ENCODE data around the gene USF3.

Gene USF3

DNA sequence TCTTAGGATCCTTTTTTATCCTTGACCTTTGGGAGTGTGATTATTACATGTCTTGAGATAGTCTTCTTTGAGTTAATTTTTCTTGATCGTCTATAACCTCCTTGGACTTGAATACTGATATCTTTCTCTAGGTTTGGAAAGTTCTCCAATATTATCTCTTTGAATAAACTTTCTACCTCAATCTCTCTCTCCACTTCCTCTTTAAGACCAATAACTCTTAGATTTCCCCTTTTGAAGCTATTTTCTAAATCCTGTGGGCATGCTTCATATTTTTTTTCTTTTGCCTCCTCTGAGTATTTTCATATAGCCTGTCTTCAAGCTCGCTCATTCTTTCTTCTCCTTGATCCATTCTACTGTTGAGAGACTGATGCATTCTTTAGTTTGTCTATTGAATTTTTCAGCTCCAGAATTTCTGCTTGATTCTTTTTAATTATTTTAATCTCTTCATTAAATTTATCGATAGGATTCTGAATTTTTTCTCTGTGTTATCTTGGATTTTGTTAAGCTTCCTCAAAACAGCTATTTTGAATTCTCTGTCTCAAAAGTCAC lies 12.1 kb downstream of the USF3 start:
- DNase-seq (ENCODE audit: low read depth): no peak
- TF ChIP-seq, protein P1, sequence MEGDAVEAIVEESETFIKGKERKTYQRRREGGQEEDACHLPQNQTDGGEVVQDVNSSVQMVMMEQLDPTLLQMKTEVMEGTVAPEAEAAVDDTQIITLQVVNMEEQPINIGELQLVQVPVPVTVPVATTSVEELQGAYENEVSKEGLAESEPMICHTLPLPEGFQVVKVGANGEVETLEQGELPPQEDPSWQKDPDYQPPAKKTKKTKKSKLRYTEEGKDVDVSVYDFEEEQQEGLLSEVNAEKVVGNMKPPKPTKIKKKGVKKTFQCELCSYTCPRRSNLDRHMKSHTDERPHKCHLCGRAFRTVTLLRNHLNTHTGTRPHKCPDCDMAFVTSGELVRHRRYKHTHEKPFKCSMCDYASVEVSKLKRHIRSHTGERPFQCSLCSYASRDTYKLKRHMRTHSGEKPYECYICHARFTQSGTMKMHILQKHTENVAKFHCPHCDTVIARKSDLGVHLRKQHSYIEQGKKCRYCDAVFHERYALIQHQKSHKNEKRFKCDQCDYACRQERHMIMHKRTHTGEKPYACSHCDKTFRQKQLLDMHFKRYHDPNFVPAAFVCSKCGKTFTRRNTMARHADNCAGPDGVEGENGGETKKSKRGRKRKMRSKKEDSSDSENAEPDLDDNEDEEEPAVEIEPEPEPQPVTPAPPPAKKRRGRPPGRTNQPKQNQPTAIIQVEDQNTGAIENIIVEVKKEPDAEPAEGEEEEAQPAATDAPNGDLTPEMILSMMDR (conservative IDR thresholded peaks at IDR 0.05; ENCODE audit: control insufficient read depth, insufficient read depth, low read depth, low read length): no peak
- no peak overlapping the region for H3K4me3 ChIP-seq (ENCODE audit: control insufficient read depth, low read depth, low read length)

DNA sequence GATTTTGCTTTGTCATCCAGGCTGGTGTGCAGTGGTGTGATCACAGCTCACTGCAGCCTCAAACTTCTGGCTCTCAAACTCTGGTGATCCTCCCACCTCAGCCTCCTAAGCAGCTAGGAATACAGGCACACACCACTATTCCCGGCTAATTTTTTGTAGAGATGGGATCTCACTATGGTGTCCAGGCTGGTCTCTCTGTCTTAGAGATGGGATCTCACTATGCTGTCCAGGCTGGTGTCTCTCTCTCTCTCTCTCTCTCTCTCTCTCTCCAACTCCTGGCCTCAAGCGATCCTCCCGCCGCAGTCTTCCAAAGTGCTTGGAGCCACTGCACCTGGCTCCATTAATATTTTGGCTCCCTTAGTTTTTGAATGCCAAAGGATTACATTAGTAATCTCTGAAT lies 17.7 kb downstream of the USF3 start:
- TF ChIP-seq, protein P1 (conservative IDR thresholded peaks at IDR 0.05; ENCODE audit: control insufficient read depth, insufficient read depth, low read depth, low read length): no peak
- H3K4me3 ChIP-seq (ENCODE audit: control insufficient read depth, low read depth, low read length): no peak overlapping the region
- no peak for DNase-seq (ENCODE audit: low read depth)

DNA sequence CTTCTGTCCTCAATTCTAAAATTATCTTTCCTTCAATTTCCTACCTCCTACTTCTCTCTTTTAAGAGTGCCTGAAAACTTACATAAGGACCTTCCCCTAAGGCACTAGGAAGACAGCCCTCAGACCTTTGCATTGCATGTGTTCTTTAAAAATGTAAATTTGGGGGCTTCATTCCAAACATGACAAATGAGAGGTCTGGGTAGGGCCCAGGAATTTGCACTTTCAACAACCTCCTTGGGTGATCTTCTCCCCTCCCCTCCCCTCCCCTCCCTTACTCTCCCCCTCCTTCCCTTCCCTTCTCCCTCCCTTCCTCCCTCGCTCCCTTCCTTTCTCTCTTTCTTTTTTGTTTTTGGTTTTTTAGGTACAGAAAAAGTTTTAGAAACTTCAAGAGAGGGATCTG lies 18.7 kb downstream of the USF3 start:
- TF ChIP-seq, protein P1 (conservative IDR thresholded peaks at IDR 0.05; ENCODE audit: control insufficient read depth, insufficient read depth, low read depth, low read length): no peak
- DNase-seq (ENCODE audit: low read depth): no peak

DNA sequence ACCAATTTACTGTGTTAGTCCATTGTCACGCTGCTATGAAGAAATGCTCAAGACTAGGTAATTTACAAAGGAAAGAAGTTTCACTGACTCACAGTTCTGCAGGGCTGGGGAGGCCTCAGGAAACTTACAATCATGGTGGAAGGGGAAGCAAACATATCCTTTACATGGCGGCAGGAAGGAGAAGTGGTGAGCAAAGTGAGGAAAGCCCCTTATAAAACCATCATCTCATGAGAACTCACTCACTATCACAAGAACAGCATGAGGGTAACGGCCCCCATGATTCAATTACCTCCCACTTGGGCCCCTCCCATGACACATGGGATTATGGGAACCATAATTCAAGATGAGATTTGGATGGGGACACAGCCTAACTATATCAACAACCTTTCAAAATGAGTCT lies 20.2 kb downstream of the USF3 start:
- no peak for DNase-seq (ENCODE audit: low read depth)
- H3K4me3 ChIP-seq (ENCODE audit: control insufficient read depth, low read depth, low read length): no peak overlapping the region
- TF ChIP-seq, protein P1 (conservative IDR thresholded peaks at IDR 0.05; ENCODE audit: control insufficient read depth, insufficient read depth, low read depth, low read length): no peak

More for the DNA sequence above, 18.7 kb downstream of the USF3 start:
- no peak overlapping the region for H3K4me3 ChIP-seq (ENCODE audit: control insufficient read depth, low read depth, low read length)

DNA sequence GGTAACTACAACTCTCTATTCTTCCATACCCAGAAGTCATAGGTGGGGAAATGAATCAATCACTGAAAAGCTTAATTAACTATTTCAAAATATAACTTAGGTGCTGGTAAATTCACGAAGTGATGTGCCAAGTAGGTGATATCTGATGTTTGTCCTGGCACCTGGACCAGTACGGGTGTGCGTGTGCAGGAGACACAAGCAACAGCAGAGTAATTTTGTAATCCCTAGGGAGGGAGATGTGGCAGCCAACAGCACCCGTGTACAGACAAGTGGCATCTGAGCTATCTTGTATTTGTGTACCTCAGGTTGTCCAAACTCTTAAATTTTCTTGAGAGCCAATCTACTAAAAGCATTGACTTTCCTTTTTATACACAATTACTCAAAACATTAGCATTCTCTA lies 22.8 kb downstream of the USF3 start:
- DNase-seq (ENCODE audit: low read depth): no peak
- TF ChIP-seq, protein P1 (conservative IDR thresholded peaks at IDR 0.05; ENCODE audit: control insufficient read depth, insufficient read depth, low read depth, low read length): no peak
- H3K4me3 ChIP-seq (ENCODE audit: control insufficient read depth, low read depth, low read length): no peak overlapping the region

DNA sequence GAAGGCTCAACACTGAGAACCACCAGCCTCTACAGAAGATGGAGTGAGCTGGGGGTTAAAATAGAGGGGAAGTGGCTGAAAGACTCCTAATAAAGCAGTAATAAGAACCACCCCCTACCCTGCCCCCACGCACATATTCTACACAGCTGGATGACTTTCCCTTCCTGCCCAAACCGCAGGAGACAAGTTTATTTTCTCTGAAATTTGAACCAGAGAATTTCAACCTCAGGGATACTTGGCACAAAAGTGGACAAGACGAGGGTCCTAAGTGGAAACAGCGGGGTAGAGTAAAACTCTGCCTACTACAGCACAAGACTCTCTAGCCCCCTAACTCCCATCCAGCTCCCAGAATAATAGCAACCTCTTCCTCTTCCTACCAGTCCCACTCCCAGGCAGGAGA lies 28.4 kb downstream of the USF3 start:
- DNase-seq (ENCODE audit: low read depth): peak; percentile 47
- no peak overlapping the region for H3K4me3 ChIP-seq (ENCODE audit: control insufficient read depth, low read depth, low read length)
- TF ChIP-seq, protein P1 (conservative IDR thresholded peaks at IDR 0.05; ENCODE audit: control insufficient read depth, insufficient read depth, low read depth, low read length): no peak
